Stimulated activated CD4-positive, alpha-beta T cell treated with anti-CD3 and anti-CD28 coated beads, Interleukin-1b, Interleukin-23, amount 100 ng/mL, for 24 hours (primary cell): ENCODE data around the gene ITIH5.

ENCODE experiments used
- DNase-seq, 4 experiments: peaks; one replicate each; pipeline ENCODE4 v3.0.0-alpha.2; 2020; ENCODE audit warnings: low read depth in 4 of 4, low spot score in 1 of 4

Gene ITIH5

GRCh38 chr10:7634142-7634894 is 32.4 kb downstream of the ITIH5 start:
- no peak for DNase-seq

DNA sequence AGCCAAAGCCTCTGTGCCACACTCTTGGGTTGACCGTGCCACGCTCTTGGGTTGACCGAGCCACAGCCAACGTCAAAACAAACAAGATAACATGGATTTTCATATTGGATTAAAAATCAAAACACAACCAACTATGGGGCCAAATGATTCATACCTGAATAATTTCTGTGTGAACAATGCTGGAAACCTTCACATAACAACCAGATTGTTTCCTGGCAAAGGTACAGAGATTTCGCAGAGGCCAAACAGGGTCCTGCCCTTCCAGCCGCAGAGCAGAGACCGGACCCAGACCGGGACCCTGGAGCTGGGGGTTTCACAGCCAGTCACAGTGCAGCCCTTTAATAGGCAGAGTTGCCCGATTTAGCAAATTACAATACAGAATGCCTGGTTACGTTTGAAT is 40.5 kb downstream of the ITIH5 start:
- DNase-seq = no peak

DNA sequence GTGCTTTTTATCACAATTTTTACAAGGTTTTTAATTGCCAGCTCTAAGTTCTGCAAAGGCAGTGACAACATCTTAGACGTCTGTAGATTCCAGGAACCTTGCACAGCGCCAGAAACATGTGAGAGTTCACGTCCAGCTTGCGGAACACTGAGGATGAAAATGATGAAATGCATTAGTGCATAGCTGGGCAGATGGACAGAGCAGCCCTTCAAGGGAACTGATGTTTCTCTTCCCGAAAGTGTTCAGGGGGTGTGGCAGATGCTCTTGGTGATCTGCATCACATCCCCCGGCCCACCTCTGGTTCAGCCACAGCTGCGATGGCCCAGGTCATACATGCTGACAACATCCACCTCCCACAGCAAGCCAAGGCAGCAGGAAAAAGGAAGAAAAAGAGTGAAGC is 40.9 kb downstream of the ITIH5 start:
- DNase-seq = no peak

DNA sequence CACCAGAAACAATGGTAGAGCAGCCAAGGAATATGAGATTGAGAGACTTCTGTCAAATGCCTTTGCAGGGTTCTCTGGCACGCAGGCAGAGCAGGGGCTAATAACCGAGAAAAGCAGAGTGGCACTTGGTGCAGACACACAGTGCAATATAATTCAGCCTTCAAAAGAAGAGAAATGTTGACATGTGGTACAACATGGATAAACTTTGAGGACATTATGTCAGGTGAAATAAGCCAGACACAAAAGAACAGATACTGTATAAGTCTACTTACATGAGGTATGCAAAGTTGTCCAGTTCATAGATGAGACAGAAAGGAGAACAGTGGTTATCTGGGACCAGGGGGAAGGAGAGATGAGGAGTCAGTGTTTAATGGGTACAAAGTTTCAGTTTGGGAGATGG is 41.8 kb downstream of the ITIH5 start:
- DNase-seq = no peak

- no peak for DNase-seq
These were observed 43.8 kb downstream of the ITIH5 start for GRCh38 chr10:7622969-7623368.

DNA sequence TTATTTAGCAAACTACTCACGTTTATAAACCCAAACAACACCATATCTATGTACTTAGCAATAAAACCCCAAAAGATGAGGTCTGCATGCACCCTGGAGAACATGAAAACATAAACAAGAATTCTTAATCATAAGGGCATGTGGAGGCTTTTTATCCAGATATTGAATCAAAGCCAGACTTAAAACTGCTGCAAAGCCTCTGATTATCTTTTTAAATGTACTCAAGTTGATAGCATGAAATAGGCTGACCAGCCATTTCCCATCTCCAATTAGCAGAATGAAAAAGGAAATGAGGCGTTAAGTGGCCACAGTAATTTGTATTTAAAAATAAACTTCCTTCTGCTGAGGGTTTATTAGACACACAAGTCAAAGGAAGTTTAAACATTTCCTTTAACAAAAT is 48.3 kb downstream of the ITIH5 start:
- no peak for DNase-seq

DNA sequence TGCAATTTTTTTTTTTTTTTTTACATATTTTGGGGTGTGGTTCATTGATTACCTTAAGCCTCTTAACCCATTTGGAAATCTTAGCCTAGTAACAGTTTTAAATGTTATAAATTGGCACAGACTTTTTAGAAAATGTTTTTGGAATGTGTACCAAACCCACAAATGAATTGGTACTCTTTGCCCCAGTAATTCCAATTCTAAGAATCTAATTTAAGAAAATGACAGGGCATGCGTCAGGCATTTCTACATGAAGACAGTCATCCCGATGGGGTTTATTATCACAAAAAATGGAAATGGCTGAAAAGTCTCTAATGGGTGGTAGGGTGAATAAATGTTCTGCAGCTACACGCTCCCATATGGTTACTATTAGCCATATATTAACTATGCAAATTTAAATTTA is 54.9 kb downstream of the ITIH5 start:
- DNase-seq = no peak

GRCh38 chr10:7610651-7611389 is 55.9 kb downstream of the ITIH5 start:
- DNase-seq = no peak

- DNase-seq = no peak
These were observed 56.7 kb downstream of the ITIH5 start for GRCh38 chr10:7610026-7610425.

- DNase-seq = no peak
These were observed 57.2 kb downstream of the ITIH5 start for GRCh38 chr10:7609556-7609955.

DNA sequence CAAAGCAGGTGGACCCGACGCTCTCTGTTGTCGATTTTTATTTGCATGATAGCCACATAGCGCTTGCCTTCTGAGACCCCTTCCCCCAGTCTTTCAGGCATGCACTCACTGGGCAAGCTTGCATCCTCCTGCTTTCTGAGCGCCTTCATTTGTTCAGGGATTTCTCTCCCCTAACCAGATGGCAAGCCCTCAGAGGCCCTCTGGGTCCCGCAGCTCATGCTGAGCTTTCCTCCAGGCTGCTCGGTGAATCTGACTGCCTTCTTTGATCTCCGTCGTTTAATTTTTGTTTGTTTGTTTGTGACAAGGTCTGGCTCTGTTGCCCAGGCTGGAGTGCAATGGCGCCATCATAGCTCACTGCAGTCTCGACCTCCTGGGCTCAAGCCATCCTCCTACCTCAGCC is 58.8 kb downstream of the ITIH5 start:
- DNase-seq = no peak

GRCh38 chr10:7606951-7607404 is 59.8 kb downstream of the ITIH5 start:
- no peak for DNase-seq

- DNase-seq = no peak
These were observed 61.0 kb downstream of the ITIH5 start for GRCh38 chr10:7605565-7606295.

DNA sequence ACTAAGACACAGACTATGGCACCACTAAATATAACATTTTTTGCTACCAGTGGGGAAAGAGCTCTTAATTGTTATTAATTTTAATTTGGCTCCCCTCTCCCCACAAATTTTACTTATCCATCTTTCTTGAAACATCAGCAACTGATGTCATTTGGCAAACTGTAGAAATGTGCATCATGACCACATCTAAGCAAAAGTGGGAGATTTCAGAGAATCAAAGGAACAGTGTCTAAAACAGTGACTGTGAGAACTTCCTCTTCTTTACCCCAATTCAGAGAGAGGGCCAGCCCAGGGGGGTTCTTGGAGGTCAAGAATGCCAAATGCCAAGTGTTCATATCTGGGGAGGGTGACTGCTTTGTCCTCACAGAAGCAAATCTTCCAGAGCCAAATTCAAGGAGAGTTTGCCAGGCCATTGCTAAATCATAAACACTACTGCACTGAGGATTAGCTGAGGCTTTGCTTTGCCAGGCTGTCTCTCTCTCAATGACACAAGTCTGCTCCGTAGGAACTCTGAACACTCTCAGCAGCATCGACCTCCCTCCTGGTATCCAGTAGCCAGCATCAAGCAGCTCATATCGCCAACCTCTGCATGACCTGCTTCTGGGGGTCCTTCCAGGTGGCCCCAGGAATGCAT is 65.6 kb downstream of the ITIH5 start:
- no peak for DNase-seq

GRCh38 chr10:7598771-7599170 is 68.0 kb downstream of the ITIH5 start:
- DNase-seq = no peak

GRCh38 chr10:7596356-7596755 is 70.4 kb downstream of the ITIH5 start:
- no peak for DNase-seq

GRCh38 chr10:7593905-7594304 is 72.9 kb downstream of the ITIH5 start:
- DNase-seq = no peak

- no peak for DNase-seq
These were observed 73.7 kb downstream of the ITIH5 start for GRCh38 chr10:7593063-7593462.

DNA sequence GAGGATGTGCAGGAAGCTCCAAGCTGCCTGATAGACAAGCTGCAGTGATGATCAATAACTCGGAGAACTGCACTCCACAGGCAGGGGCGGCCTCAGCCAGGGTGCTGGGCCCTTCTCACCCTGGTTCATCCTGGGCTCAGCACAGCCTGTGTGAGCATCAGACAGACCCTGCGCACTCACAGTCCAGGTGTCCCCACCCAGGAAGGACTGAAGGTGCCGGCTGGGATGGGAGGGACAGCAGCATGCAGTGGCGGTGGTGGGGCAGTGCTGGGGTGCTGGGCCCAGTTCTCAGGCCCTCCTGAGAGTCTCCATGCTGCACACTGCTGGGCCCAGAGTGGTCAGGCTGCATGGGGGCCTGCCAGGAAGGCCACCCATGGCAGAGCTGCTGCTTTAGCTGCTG is 74.1 kb downstream of the ITIH5 start:
- DNase-seq = no peak

GRCh38 chr10:7590271-7590670 is 76.5 kb downstream of the ITIH5 start:
- DNase-seq = no peak

- no peak for DNase-seq
These were observed 77.0 kb downstream of the ITIH5 start for GRCh38 chr10:7589748-7590147.

GRCh38 chr10:7587865-7588188 is 78.9 kb downstream of the ITIH5 start:
- DNase-seq = no peak
